ENCODE measurements around the gene LCN1.

- TF ChIP-seq CTCF (conservative IDR thresholded peaks at IDR 0.05; ENCODE audit: low read length) (no peak), EZH2phosphoT487 (IDR thresholded peaks at IDR 0.05; ENCODE audit: borderline replicate concordance, low read depth, low read length) (no peak)
These were observed 3.1 kb downstream of the LCN1 start for GRCh38 chr9:135524130-135524861.
